ENCODE measurements around the gene ST3GAL5. TPM values are rescaled to one million over a fixed set of nuclear protein-coding genes. Genes with fewer than 3 reads are reported as not detected.

Gene ST3GAL5
- total RNA-seq, 2 experiments from 2014 or later, result 9.6 to 11.5 TPM

- intact Hi-C loops (cut with micrococcal nuclease), result loop anchor here (1.0 kb wide), 3 partner anchors 60 to 253 kb away; no protein-coding TSS in a partner anchor
- Mint-ChIP-seq H3K27ac (no peak overlapping the region), H3K4me3 (no peak overlapping the region)
Measured at GRCh38 chr2:85826990-85827878, 61.6 kb downstream of the ST3GAL5 start.

GRCh38 chr2:85823951-85824350 is 64.8 kb downstream of the ST3GAL5 start:
- POLR2A ChIA-PET, result no interaction called here
- intact Hi-C loops (cut with micrococcal nuclease), result no loop called here
- H3K36me3 Mint-ChIP-seq, result no peaks in the 10 kb centered on the region
- H3K4me1 Mint-ChIP-seq (ENCODE audit: low read depth), result peaks cover 6% of the 10 kb centered on the region
- no peak overlapping the region for H3K27ac Mint-ChIP-seq
- no peak overlapping the region for H3K4me3 Mint-ChIP-seq
- H3K9me3 Mint-ChIP-seq, result no peaks in the 10 kb centered on the region
- CTCF ChIA-PET, result interaction anchor here (1.2 to 9.0 kb wide), 6 partner anchors 9 to 257 kb away, joined by 4 to 141 read pairs (median 28); partner anchors contain the start of gene ST3GAL5
- DNase-seq, result no peak
- peaks cover 3% of the 10 kb centered on the region for H3K27me3 Mint-ChIP-seq

More at GRCh38 chr2:85826990-85827878, 61.6 kb downstream of the ST3GAL5 start:
- no peaks in the 10 kb centered on the region for H3K9me3 Mint-ChIP-seq
- ChIA-PET POLR2A (interaction anchor here (0.7 to 1.3 kb wide), 6 partner anchors 60 to 253 kb away, joined by 3 to 5 read pairs (median 4); partner anchors contain the start of gene ST3GAL5), CTCF (interaction anchor here (0.6 to 9.0 kb wide), 67 partner anchors 9 to 323 kb away, joined by 3 to 179 read pairs (median 4); partner anchors contain the start of genes ATOH8, POLR1A, PTCD3 and ST3GAL5)
- H3K27me3 Mint-ChIP-seq, result peaks cover 3% of the 10 kb centered on the region
- H3K4me1 Mint-ChIP-seq (ENCODE audit: low read depth), result peaks cover 15% of the 10 kb centered on the region
- peak; percentile 86 for DNase-seq
- no peaks in the 10 kb centered on the region for H3K36me3 Mint-ChIP-seq

- no peaks in the 10 kb centered on the region for H3K9me3 Mint-ChIP-seq
- H3K27ac Mint-ChIP-seq, result no peak overlapping the region
- ChIA-PET CTCF (interaction anchor here (0.9 kb wide), 1 partner anchor 257 kb away, joined by 5 read pairs; no protein-coding TSS in a partner anchor), POLR2A (no interaction called here)
- H3K36me3 Mint-ChIP-seq, result no peaks in the 10 kb centered on the region
- intact Hi-C loops (cut with micrococcal nuclease), result no loop called here
- H3K4me1 Mint-ChIP-seq (ENCODE audit: low read depth), result peaks cover 6% of the 10 kb centered on the region
- no peak overlapping the region for H3K4me3 Mint-ChIP-seq
- DNase-seq, result no peak
- peaks cover 9% of the 10 kb centered on the region for H3K27me3 Mint-ChIP-seq
Measured at GRCh38 chr2:85822766-85823165, 66.0 kb downstream of the ST3GAL5 start.

- H3K36me3 Mint-ChIP-seq, result no peaks in the 10 kb centered on the region
- H3K27ac Mint-ChIP-seq, result no peak overlapping the region
- no peaks in the 10 kb centered on the region for H3K9me3 Mint-ChIP-seq
Measured at GRCh38 chr2:85819811-85820510, 68.8 kb downstream of the ST3GAL5 start.

GRCh38 chr2:85814802-85815550 is 73.8 kb downstream of the ST3GAL5 start:
- no peak overlapping the region for H3K27ac Mint-ChIP-seq
- H3K9me3 Mint-ChIP-seq, result no peaks in the 10 kb centered on the region
- DNase-seq, result no peak
- no peak overlapping the region for H3K4me3 Mint-ChIP-seq
- intact Hi-C loops (cut with micrococcal nuclease), result loop anchor here (1.0 kb wide), 2 partner anchors 65 to 86 kb away; no protein-coding TSS in a partner anchor
- no peaks in the 10 kb centered on the region for H3K36me3 Mint-ChIP-seq
- peaks cover 12% of the 10 kb centered on the region for H3K27me3 Mint-ChIP-seq
- ChIA-PET POLR2A (no interaction called here), CTCF (interaction anchor here (0.6 to 6.5 kb wide), 32 partner anchors 11 to 394 kb away, joined by 3 to 107 read pairs (median 6); partner anchors contain the start of gene ATOH8)
- H3K4me1 Mint-ChIP-seq (ENCODE audit: low read depth), result no peaks in the 10 kb centered on the region

More at GRCh38 chr2:85819811-85820510, 68.8 kb downstream of the ST3GAL5 start:
- Mint-ChIP-seq H3K4me1 (ENCODE audit: low read depth) (no peaks in the 10 kb centered on the region), H3K4me3 (no peak overlapping the region), H3K27me3 (peaks cover 6% of the 10 kb centered on the region)
- intact Hi-C loops (cut with micrococcal nuclease), result no loop called here
- ChIA-PET POLR2A (no interaction called here), CTCF (interaction anchor here (0.8 to 1.0 kb wide), 2 partner anchors 69 to 91 kb away, joined by 3 to 4 read pairs; no protein-coding TSS in a partner anchor)
- DNase-seq, result no peak

- CTCF ChIA-PET, result interaction anchor here (0.6 to 6.5 kb wide), 47 partner anchors 12 to 277 kb away, joined by 3 to 107 read pairs (median 4); partner anchors contain the start of gene ATOH8
- no peaks in the 10 kb centered on the region for H3K9me3 Mint-ChIP-seq
- no peak overlapping the region for H3K4me3 Mint-ChIP-seq
- H3K27ac Mint-ChIP-seq, result no peak overlapping the region
- H3K36me3 Mint-ChIP-seq, result no peaks in the 10 kb centered on the region
- peak; percentile 88 for DNase-seq
- POLR2A ChIA-PET, result interaction anchor here (0.7 kb wide), 1 partner anchor 23 kb away, joined by 3 read pairs; no protein-coding TSS in a partner anchor
- H3K4me1 Mint-ChIP-seq (ENCODE audit: low read depth), result no peaks in the 10 kb centered on the region
- intact Hi-C loops (cut with micrococcal nuclease), result loop anchor here (1.0 kb wide), 2 partner anchors 64 to 85 kb away; no protein-coding TSS in a partner anchor
- H3K27me3 Mint-ChIP-seq, result peaks cover 12% of the 10 kb centered on the region
Measured at GRCh38 chr2:85813982-85814801, 74.6 kb downstream of the ST3GAL5 start.

- no peak for DNase-seq
- Mint-ChIP-seq H3K9me3 (no peaks in the 10 kb centered on the region), H3K27me3 (peaks cover 10% of the 10 kb centered on the region), H3K27ac (no peak overlapping the region), H3K4me3 (no peak overlapping the region), H3K4me1 (ENCODE audit: low read depth) (no peaks in the 10 kb centered on the region), H3K36me3 (no peaks in the 10 kb centered on the region)
- ChIA-PET CTCF (interaction anchor here (0.6 to 6.5 kb wide), 48 partner anchors 11 to 277 kb away, joined by 3 to 107 read pairs (median 4); partner anchors contain the start of gene ATOH8), POLR2A (interaction anchor here (0.5 to 0.7 kb wide), 2 partner anchors 23 to 100 kb away, joined by 3 read pairs; no protein-coding TSS in a partner anchor)
- intact Hi-C loops (cut with micrococcal nuclease), result no loop called here
Measured at GRCh38 chr2:85813211-85813981, 75.4 kb downstream of the ST3GAL5 start.

GRCh38 chr2:85812094-85812735 is 76.6 kb downstream of the ST3GAL5 start:
- no peak overlapping the region for H3K27ac Mint-ChIP-seq
- H3K4me1 Mint-ChIP-seq (ENCODE audit: low read depth), result no peaks in the 10 kb centered on the region
- peaks cover 5% of the 10 kb centered on the region for H3K27me3 Mint-ChIP-seq
- no peak overlapping the region for H3K4me3 Mint-ChIP-seq
- ChIA-PET CTCF (interaction anchor here (0.7 to 6.5 kb wide), 12 partner anchors 10 to 419 kb away, joined by 3 to 107 read pairs (median 4); partner anchors contain the start of gene ATOH8), POLR2A (no interaction called here)
- H3K9me3 Mint-ChIP-seq, result no peaks in the 10 kb centered on the region
- intact Hi-C loops (cut with micrococcal nuclease), result no loop called here
- no peaks in the 10 kb centered on the region for H3K36me3 Mint-ChIP-seq
- no peak for DNase-seq

GRCh38 chr2:85811180-85812093 is 77.4 kb downstream of the ST3GAL5 start:
- H3K36me3 Mint-ChIP-seq, result no peaks in the 10 kb centered on the region
- H3K27ac Mint-ChIP-seq, result no peak overlapping the region
- no peaks in the 10 kb centered on the region for H3K4me1 Mint-ChIP-seq (ENCODE audit: low read depth)
- H3K27me3 Mint-ChIP-seq, result peaks cover 5% of the 10 kb centered on the region
- no peak for DNase-seq
- CTCF ChIA-PET, result interaction anchor here (0.8 to 6.5 kb wide), 7 partner anchors 9 to 82 kb away, joined by 3 to 107 read pairs (median 3); partner anchors contain the start of gene ATOH8
- intact Hi-C loops (cut with micrococcal nuclease), result no loop called here
- POLR2A ChIA-PET, result no interaction called here
- H3K9me3 Mint-ChIP-seq, result no peaks in the 10 kb centered on the region
- no peak overlapping the region for H3K4me3 Mint-ChIP-seq
